ENCODE measurements around the gene VEGFA.

VEGFA gene

GRCh38 chr6:43735642-43736199 lies 34.3 kb upstream of the VEGFA start:
- no peak overlapping the region for H3K4me3 ChIP-seq (ENCODE audit: low read length)
- TF ChIP-seq ZNF274 (IDR thresholded peaks at IDR 0.05; ENCODE audit: low read depth, low read length): no peak

- TF ChIP-seq ZNF274 (IDR thresholded peaks at IDR 0.05; ENCODE audit: low read depth, low read length): no peak
- H3K4me3 ChIP-seq (ENCODE audit: low read length): no peak overlapping the region
Observed at GRCh38 chr6:43736211-43736786, 33.7 kb upstream of the VEGFA start.

GRCh38 chr6:43736844-43737243 lies 33.2 kb upstream of the VEGFA start:
- TF ChIP-seq ZNF274 (IDR thresholded peaks at IDR 0.05; ENCODE audit: low read depth, low read length): no peak
- H3K4me3 ChIP-seq (ENCODE audit: low read length): no peak overlapping the region

- TF ChIP-seq ZNF274 (IDR thresholded peaks at IDR 0.05; ENCODE audit: low read depth, low read length): no peak
- H3K4me3 ChIP-seq (ENCODE audit: low read length): no peak overlapping the region
Observed at GRCh38 chr6:43737272-43738081, 32.5 kb upstream of the VEGFA start.

- no peak overlapping the region for H3K4me3 ChIP-seq (ENCODE audit: low read length)
- no peak for TF ChIP-seq ZNF274 (IDR thresholded peaks at IDR 0.05; ENCODE audit: low read depth, low read length)
Observed at GRCh38 chr6:43738267-43738676, 31.7 kb upstream of the VEGFA start.

GRCh38 chr6:43738877-43739641 lies 31.0 kb upstream of the VEGFA start:
- H3K4me3 ChIP-seq (ENCODE audit: low read length): no peak overlapping the region
- TF ChIP-seq ZNF274 (IDR thresholded peaks at IDR 0.05; ENCODE audit: low read depth, low read length): no peak

GRCh38 chr6:43739642-43740091 lies 30.3 kb upstream of the VEGFA start:
- TF ChIP-seq ZNF274 (IDR thresholded peaks at IDR 0.05; ENCODE audit: low read depth, low read length): no peak
- H3K4me3 ChIP-seq (ENCODE audit: low read length): no peak overlapping the region

GRCh38 chr6:43740321-43740960 lies 29.6 kb upstream of the VEGFA start:
- no peak overlapping the region for H3K4me3 ChIP-seq (ENCODE audit: low read length)
- TF ChIP-seq ZNF274 (IDR thresholded peaks at IDR 0.05; ENCODE audit: low read depth, low read length): no peak

GRCh38 chr6:43740961-43741764 lies 28.8 kb upstream of the VEGFA start:
- no peak for TF ChIP-seq ZNF274 (IDR thresholded peaks at IDR 0.05; ENCODE audit: low read depth, low read length)
- no peak overlapping the region for H3K4me3 ChIP-seq (ENCODE audit: low read length)

GRCh38 chr6:43741829-43742228 lies 28.2 kb upstream of the VEGFA start:
- no peak for TF ChIP-seq ZNF274 (IDR thresholded peaks at IDR 0.05; ENCODE audit: low read depth, low read length)
- no peak overlapping the region for H3K4me3 ChIP-seq (ENCODE audit: low read length)

GRCh38 chr6:43742285-43742684 lies 27.7 kb upstream of the VEGFA start:
- H3K4me3 ChIP-seq (ENCODE audit: low read length): no peak overlapping the region
- no peak for TF ChIP-seq ZNF274 (IDR thresholded peaks at IDR 0.05; ENCODE audit: low read depth, low read length)

GRCh38 chr6:43742931-43743632 lies 26.9 kb upstream of the VEGFA start:
- TF ChIP-seq ZNF274 (IDR thresholded peaks at IDR 0.05; ENCODE audit: low read depth, low read length): no peak
- no peak overlapping the region for H3K4me3 ChIP-seq (ENCODE audit: low read length)
